ENCODE measurements around the gene NQO1. TPM values are rescaled to one million over a fixed set of nuclear protein-coding genes. Genes with fewer than 3 reads are reported as not detected.
A peak's percentile ranks its signal among the peaks of the same experiment; 100 is the strongest.

Gene NQO1
- total RNA-seq, 1 donor from 2014 or later, result 470 TPM

DNA sequence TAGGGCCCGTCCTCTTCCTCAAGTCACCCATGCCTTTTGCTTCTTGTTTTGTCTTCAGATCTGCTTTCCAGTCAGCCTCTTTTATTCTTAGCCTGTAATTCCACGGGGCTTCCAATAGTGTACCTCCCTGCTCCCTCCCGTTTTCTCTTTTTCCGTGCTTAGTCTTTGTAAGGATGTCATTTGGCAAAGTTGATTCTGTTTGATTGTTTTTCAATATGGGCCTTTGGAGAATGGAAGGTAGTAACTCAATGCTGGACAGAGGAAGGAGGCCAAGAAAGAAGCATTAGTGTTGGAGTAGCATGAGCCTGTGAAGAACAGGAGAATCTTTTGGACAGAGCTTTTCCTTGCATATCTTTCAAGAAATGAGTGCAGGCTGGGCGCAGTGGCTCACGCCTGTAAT, 42.3 kb upstream of the NQO1 start:
- Mint-ChIP-seq H3K36me3 (ENCODE audit: unreplicated experiment) (no peaks in the 10 kb centered on the region), H3K27me3 (ENCODE audit: unreplicated experiment) (no peaks in the 10 kb centered on the region), H3K4me1 (ENCODE audit: unreplicated experiment) (peaks cover 15% of the 10 kb centered on the region), H3K27ac (ENCODE audit: unreplicated experiment) (no peak overlapping the region), H3K9me3 (ENCODE audit: unreplicated experiment) (no peaks in the 10 kb centered on the region), H3K4me3 (ENCODE audit: unreplicated experiment) (no peak overlapping the region)
- no peak for DNase-seq (ENCODE audit: extremely low spot score, unreplicated experiment)
- no peak for TF ChIP-seq CTCF (IDR thresholded peaks at IDR 0.05)

- TF ChIP-seq CTCF (IDR thresholded peaks at IDR 0.05), result no peak
- Mint-ChIP-seq H3K27ac (ENCODE audit: unreplicated experiment) (no peak overlapping the region), H3K27me3 (ENCODE audit: unreplicated experiment) (no peaks in the 10 kb centered on the region), H3K9me3 (ENCODE audit: unreplicated experiment) (no peaks in the 10 kb centered on the region), H3K4me3 (ENCODE audit: unreplicated experiment) (no peak overlapping the region), H3K4me1 (ENCODE audit: unreplicated experiment) (peaks cover 14% of the 10 kb centered on the region), H3K36me3 (ENCODE audit: unreplicated experiment) (no peaks in the 10 kb centered on the region)
- DNase-seq (ENCODE audit: extremely low spot score, unreplicated experiment), result no peak
These were observed 41.3 kb upstream of the NQO1 start for GRCh38 chr16:69767459-69768229.

- no peaks in the 10 kb centered on the region for H3K36me3 Mint-ChIP-seq (ENCODE audit: unreplicated experiment)
- peaks cover under 1% of the 10 kb centered on the region for H3K27me3 Mint-ChIP-seq (ENCODE audit: unreplicated experiment)
- peak overlapping the region; percentile 95 for H3K27ac Mint-ChIP-seq (ENCODE audit: unreplicated experiment)
- no peak for TF ChIP-seq CTCF (IDR thresholded peaks at IDR 0.05)
- peaks cover 11% of the 10 kb centered on the region for H3K4me1 Mint-ChIP-seq (ENCODE audit: unreplicated experiment)
- H3K4me3 Mint-ChIP-seq (ENCODE audit: unreplicated experiment), result peak overlapping the region; percentile 90
- no peak for DNase-seq (ENCODE audit: extremely low spot score, unreplicated experiment)
- H3K9me3 Mint-ChIP-seq (ENCODE audit: unreplicated experiment), result no peaks in the 10 kb centered on the region
These were observed 37.2 kb upstream of the NQO1 start for GRCh38 chr16:69763599-69763942.

DNA sequence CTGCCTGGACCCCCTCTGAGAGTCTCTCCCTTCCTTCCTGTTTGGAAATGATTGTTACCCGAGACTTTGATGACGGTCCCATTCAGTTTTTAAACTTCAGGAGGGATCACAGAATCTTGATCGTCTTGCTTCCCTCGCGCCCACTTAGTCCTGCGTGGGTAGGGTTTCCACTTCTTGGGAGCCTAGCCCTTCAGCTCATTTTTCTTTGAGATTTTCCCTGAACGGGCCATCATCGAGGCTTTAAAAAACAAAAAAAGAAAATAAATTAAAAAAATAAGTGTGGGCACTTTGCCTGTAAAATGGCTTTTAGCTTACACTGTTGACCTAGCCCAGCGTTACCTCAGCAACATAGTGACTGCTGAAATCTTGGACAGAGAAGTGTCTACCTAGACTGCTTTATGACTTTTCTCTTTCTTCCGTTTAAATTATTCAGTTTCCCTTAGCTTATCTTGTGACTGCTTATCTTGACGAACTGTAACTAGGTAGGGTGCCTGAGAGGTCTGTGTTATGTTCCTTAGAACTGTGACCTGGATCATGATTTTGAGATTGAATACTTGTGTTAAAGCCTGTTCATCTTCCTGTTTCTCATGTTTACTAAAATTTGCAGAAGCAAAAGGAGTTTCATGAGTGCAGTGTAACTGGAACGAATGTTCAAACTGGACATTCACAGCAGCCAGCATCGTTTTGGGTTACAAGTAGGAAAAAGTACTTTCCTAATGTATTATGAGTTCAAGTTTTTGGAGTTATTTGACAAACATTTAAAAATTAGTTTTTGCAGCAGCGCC, 36.6 kb upstream of the NQO1 start:
- H3K9me3 Mint-ChIP-seq (ENCODE audit: unreplicated experiment), result no peaks in the 10 kb centered on the region
- DNase-seq (ENCODE audit: extremely low spot score, unreplicated experiment), result no peak

More for the DNA sequence above, 36.6 kb upstream of the NQO1 start:
- Mint-ChIP-seq H3K4me1 (ENCODE audit: unreplicated experiment) (peaks cover 11% of the 10 kb centered on the region), H3K36me3 (ENCODE audit: unreplicated experiment) (no peaks in the 10 kb centered on the region), H3K27ac (ENCODE audit: unreplicated experiment) (peak overlapping the region; percentile 95), H3K27me3 (ENCODE audit: unreplicated experiment) (peaks cover 3% of the 10 kb centered on the region), H3K4me3 (ENCODE audit: unreplicated experiment) (peak overlapping the region; percentile 90)
- no peak for TF ChIP-seq CTCF (IDR thresholded peaks at IDR 0.05)

Measured in osteocyte (in vitro differentiated cells).